GM19438 (cell line): Measurements from ENCODE around the gene CDK14.
"Not testable (repeated sequence)": the region's sequence is repeated elsewhere in the genome, so short reads cannot be mapped to it uniquely, and the experiment has no call there.

Source experiments
- ATAC-seq: cut with Tn5 transposase; IDR thresholded peaks from one replicate; pipeline ENCODE4 v1.9.1; 2021; ENCODE audit warnings: low read depth; ENCODE audit not compliant: unreplicated experiment

Gene CDK14

GRCh38 chr7:90775383-90775965 is 179.4 kb downstream of the CDK14 start:
- ATAC-seq: no peak

- peak; percentile 82 for ATAC-seq
Measured at GRCh38 chr7:90777041-90777440, 180.9 kb downstream of the CDK14 start.

- ATAC-seq: peak; percentile 52
Measured at GRCh38 chr7:90777465-90777864, 181.3 kb downstream of the CDK14 start.

GRCh38 chr7:90777886-90778285 is 181.8 kb downstream of the CDK14 start:
- no peak for ATAC-seq

GRCh38 chr7:90788052-90788451 is 191.9 kb downstream of the CDK14 start:
- no peak for ATAC-seq

GRCh38 chr7:90789736-90790306 is 193.7 kb downstream of the CDK14 start:
- ATAC-seq: no peak

GRCh38 chr7:90791596-90791995 is 195.5 kb downstream of the CDK14 start:
- ATAC-seq: no peak

GRCh38 chr7:90792301-90792700 is 196.2 kb downstream of the CDK14 start:
- ATAC-seq: no peak

- not testable (repeated sequence) for ATAC-seq
Measured at GRCh38 chr7:90794234-90794633, 198.1 kb downstream of the CDK14 start.

- ATAC-seq: no peak
Measured at GRCh38 chr7:90797596-90797995, 201.5 kb downstream of the CDK14 start.

- no peak for ATAC-seq
Measured at GRCh38 chr7:90804370-90804769, 208.2 kb downstream of the CDK14 start.

GRCh38 chr7:90815552-90815951 is 219.4 kb downstream of the CDK14 start:
- ATAC-seq: not testable (repeated sequence)

- ATAC-seq: peak; percentile 98
Measured at GRCh38 chr7:90816511-90817142, 220.5 kb downstream of the CDK14 start.

GRCh38 chr7:90817151-90817550 is 221.0 kb downstream of the CDK14 start:
- no peak for ATAC-seq

- no peak for ATAC-seq
Measured at GRCh38 chr7:90817846-90818245, 221.7 kb downstream of the CDK14 start.

- ATAC-seq: no peak
Measured at GRCh38 chr7:90818341-90818740, 222.2 kb downstream of the CDK14 start.

GRCh38 chr7:90821961-90822620 is 226.0 kb downstream of the CDK14 start:
- no peak for ATAC-seq

- ATAC-seq: no peak
Measured at GRCh38 chr7:90824386-90825307, 228.5 kb downstream of the CDK14 start.

GRCh38 chr7:90825779-90826178 is 229.7 kb downstream of the CDK14 start:
- no peak for ATAC-seq

GRCh38 chr7:90828601-90829000 is 232.5 kb downstream of the CDK14 start:
- ATAC-seq: no peak

- ATAC-seq: no peak
Measured at GRCh38 chr7:90830308-90830707, 234.2 kb downstream of the CDK14 start.
